GM21576 (cell line): Measurements from ENCODE around the gene TBXA2R.
"Not testable (repeated sequence)": the region's sequence is repeated elsewhere in the genome, so short reads cannot be mapped to it uniquely, and the experiment has no call there.

Source experiments
- ATAC-seq: cut with Tn5 transposase; IDR thresholded peaks from one replicate; pipeline ENCODE4 v1.9.1; 2021; ENCODE audit warnings: mild to moderate bottlenecking, moderate library complexity; ENCODE audit not compliant: unreplicated experiment

Gene TBXA2R

DNA sequence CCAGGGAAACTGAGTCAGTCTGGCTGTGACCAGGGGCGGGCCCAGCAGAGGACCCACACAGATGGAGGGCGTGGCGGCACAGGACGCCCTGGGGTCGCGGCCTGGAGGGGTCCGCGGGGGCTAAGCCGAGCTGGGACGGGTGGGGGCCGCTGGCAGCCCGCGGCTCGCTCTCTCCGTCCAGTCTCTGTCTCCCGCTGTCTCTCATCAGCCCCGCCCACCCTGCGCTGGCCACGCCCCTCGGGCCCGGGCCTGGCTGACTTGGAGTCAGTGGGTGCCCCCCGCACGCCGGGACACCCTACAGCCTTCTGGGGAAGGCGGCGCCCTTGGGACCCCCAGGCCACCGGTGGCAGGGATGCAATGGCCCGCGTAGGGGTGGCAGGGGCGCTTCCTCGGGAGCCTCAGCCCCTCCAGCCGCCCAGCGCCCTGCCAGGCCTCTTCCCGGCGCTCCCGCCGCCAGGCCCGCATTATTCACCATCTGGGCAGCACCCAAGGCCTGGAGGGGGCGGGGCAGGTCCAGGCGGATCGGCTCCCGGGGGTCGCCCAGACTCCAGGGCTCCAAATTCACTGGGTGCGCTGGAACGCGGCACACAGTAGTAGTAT is at the start of gene TBXA2R:
TSS of gene TBXA2R (minus strand) at position 186 of the 600 bp plus-strand sequence. CDS start 6,241 bp downstream, outside the sequence.
- ATAC-seq: no peak

DNA sequence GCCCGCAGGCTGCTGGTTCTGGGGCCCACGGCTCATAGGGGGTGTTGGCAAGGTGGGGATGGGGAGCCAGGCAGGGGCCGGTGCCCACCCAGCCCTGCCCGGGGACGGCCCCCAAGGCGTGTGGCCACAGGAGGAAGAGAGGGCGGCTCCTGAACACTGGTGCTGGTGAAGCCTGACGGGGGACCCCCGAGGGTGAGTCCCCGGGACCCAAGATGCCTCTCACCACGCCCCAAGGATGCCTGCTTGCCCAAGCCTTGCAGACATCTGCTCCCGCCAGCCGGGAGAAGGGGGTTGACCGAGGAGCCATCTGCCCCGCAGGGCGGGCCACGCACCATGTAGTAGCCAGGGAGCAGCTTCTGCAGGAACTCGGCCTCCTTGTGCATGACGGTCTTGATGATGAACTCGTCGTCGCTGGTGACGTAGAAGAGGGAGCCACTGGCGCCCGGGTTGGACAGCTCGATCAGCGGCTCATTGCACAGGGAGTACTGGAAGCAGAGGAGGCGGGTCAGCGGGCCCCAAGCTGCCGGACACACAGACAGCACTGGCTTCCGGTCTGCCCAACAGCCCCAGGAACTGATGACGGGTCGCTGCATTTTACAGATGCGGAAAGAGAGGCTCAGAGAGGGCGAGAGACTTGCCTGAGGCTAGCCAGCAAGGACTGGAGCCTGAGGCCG is 49.5 kb upstream of the TBXA2R start:
- no peak for ATAC-seq

DNA sequence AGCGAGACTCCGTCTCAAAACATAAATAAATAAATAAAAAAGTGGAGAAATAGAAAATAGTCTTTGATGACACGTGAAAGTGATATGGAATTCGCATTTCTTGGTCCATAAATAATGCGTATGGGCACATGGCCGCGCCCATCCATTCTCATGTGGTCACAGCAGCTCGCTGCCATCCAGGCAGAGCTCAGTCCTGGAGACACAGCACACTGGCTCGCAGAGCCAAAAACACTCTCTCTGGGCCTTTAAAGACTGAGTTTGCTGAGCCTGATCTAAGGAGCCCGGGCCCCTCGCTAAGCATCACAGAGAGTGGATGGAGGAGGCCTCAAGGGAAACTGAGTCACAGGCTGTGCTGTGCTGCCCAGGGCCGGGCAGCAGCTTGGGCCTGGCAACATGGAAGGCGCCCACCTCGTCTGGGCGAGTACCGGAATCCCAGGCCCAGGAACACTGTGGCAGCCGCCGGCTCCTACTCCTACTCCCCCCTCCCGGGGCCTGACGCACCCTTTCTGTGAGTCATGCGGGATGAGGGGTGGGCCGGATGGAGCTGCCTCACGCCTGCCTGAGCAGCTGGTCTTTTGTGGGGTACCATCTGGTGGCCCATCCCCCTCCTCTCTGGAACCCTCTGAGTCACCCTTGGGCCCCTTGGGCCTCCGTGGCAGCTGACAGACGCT is 48.9 kb upstream of the TBXA2R start:
- no peak for ATAC-seq

DNA sequence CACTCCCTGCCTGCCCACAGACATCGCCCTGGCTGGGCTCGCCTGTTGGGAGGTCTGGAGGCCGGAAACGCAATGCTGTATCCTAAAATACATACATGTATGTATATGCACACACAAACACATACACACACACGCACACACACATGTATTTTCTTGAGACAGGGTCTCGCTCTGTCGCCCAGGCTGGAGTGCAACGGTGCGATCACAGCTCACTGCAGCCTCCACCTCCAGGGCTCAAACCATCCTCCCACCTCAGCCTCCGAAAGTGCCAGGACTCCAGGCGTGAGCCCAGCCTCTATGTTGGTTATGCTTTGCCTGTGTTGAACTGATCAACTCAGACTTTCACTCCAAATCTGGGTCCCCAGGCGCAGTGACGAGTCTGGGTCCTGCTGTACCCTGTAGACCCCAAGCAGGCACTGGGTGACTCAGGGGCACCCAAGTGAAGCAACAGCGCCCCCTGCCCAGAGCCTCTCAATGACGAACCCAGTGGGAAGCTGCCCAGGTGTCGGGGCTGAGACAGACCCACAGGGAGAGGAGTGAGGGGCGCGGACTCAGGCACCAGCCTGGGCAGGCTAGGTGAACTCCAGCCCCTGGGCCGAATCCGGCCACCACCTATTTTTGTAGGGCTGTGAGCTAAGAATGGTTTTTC is 47.3 kb upstream of the TBXA2R start:
- no peak for ATAC-seq

DNA sequence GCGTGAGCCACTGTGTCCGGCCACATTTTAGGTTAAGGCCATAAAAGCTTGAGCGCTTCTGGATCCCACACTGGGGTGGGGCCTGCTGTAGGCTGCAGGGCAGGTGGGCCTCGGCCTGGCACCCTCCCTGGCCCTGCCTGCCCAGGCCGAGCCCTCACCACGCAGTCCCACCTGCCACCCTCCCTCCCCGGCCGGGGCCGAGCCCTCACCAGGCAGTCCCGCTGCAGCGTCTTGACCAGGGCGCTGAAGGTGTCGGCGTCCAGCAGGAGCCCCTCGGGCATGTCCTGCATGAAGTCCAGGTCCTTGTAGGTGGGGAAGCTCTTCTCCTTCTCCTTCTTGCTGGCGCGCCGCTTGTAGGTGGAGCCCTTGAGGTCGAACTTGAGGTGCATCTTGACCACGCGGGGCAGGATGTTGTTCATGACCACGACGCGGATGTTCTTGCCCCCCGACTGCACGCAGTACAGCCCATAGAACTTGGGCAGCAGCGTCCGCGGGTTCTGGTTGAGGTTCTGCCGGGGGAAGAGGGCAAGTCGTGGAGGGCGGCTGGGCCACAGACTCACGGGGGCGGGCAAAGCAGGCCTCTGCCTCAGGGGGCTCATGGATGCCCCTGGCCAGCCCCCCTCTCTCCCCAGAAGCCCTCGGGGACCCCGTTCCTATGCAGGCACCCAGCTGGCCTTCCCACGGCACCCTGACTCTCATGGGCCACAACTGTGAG is 46.6 kb upstream of the TBXA2R start:
- no peak for ATAC-seq

DNA sequence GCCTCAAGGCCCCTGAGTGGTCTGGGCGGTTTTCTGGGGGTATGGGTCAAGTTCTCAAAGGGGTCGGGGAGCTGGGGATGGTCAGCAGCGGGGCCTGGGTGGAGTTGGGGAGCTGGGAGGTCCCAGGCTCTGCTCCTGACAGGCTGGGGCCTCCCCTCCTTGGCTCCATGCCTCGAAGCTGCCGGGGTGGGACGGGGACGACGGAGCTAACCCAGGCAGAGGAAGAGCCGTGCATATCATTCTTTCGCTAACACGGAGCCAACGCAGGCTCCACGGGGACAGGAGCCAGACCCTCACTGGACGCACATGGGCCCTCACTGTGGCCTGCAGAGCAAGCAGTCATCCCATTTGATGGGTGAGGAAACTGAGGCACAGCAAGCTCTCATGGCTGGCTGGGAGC is 45.7 kb upstream of the TBXA2R start:
- ATAC-seq: no peak

DNA sequence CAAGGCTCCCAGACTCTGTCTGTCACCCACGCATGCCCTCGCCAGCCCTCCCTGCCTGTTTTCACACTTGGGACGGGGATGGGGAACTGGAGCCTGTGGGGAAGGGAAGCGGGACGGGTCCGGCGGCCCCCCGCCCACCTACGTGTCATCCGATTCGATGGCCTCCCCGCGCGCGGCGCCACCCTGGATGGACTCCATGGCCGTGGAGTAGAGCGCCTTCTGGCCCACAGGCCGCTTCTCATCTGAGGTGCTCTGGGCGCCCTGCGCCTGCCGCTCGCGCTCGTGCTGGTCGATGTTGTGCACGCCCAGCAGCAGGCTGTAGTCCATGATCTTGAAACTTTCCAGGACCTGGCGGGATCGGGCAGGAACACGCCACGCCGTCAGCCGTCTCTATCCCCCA is 45.0 kb upstream of the TBXA2R start:
- no peak for ATAC-seq

DNA sequence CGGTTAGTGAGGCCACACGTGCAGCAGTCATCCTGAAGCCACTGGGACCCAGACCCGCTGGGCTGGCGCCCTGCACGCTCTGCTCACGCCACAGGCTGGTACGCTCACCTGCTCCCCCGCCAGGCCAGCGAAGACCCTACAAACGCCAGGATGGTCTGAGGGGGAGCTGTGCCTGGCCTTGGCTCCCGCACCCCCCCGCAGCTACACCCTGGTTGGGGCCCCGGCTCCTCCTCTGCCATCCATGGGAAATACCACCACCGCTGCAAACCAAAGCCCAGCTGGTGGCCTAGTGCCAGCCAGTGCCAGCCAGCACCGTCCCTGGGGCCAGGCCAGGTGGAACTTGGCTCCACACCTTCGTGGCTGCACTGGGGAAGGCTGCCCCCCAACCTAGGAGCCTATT is 43.2 kb upstream of the TBXA2R start:
- ATAC-seq: no peak

DNA sequence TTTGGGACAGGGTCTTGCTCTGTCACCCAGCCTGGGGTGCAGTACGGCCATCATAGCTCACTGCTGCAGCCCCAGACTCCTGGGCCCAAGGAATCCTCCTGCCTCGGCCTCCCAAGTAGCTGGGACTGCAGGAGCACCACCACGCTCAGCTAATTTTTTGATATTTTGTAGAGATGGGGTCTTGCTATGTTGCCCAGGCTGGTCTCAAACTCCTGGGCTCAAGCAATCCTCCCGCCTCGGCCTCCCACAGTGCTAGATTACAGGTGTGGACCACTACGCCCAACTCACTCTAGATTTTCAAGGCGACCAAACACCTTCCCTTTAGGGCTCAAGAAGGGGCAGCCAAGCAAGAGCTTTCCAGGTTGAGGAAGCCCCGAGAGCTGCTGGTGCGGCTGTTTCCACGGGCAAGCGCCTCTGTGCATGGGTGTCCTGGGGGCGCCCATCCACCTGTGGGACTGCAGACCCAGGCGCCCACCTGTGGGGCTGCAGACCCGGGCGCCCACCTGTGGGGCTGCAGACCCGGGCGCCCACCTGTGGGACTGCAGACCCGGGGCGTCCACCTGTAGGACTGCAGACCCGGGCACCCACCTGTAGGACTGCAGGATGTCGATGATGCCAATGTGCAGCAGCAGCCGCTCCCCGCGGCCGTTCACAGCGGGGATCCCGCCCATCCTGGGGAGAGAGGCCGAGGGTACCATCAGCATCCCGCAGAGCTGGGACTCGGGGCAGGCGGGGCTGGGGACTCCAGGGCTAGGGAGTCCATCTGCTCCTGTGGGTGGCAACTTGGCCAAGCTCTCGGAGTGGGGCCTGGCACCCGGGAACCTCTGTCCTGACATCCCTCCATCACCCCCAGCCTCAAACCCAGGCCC is 41.6 kb upstream of the TBXA2R start:
- ATAC-seq: no peak

DNA sequence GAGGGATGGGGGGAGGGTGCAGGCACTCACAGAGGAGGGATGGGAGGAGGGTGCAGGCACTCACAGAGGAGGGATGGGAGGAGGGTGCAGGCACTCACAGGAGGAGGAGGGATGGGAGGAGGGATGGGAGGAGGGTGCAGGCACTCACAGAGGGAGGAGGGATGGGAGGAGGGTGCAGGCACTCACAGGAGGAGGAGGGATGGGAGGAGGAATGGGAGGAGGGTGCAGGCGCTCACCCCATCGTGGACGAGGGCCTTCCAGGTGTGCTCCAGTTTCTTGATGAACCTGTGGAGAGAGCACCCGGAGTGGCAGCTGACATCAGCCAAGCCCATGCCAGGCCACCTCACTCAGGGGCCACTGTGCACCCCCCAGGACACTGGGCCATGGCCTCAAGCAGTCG is 40.4 kb upstream of the TBXA2R start:
- not testable (repeated sequence) for ATAC-seq

DNA sequence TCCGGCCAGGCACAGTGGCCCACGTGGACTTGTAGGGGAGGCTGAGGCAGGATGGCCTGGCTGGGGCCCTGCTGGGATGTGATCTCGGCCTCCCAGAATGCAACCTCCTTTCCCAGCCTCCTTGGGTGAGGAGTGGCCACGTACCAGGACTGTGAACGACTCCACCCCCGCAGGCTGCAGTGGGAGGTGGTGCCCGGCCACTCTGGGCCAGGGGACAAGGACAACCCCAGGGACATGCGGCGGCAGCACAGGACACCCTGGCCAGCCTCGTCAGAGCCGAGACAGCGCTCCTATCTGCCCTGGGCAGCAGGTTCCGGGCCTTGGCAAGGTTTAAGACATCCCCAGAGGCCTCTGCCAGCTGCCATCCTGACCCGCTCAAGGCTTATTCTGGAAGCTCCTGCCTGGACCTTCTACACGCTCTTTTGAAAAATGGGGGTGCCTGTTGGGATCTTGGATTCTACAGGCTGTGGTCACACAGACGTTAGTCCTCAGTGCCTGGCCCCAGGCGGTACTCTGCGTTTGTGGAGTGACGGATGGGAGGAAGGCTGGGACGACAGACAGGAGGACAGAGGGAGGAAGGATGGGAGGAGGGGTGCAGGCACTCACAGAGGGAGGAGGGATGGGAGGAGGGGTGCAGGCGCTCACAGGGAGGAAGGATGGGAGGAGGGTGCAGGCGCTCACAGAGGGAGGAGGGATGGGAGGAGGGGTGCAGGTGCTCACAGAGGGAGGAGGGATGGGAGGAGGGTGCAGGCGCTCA is 39.8 kb upstream of the TBXA2R start:
- no peak for ATAC-seq

DNA sequence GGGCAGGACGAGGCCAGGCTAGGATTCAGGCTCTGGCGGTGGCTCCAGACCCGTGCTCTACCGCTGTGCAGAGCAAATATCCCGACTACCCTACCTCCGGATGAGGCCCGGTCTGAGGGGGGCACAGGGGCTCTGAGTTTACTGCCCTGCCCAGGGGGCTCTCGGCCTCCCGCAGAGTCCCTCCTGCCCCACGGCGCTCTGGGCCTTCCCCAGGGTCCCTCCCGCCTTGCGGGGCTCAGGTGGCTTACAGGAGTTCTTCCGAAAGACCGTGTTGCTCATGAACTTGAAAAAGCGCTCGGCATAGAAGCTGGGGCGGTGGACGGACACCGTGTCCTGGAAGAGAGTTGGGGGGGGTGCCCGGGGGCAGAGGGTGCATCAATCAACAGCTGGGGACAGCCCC is 39.1 kb upstream of the TBXA2R start:
- no peak for ATAC-seq

DNA sequence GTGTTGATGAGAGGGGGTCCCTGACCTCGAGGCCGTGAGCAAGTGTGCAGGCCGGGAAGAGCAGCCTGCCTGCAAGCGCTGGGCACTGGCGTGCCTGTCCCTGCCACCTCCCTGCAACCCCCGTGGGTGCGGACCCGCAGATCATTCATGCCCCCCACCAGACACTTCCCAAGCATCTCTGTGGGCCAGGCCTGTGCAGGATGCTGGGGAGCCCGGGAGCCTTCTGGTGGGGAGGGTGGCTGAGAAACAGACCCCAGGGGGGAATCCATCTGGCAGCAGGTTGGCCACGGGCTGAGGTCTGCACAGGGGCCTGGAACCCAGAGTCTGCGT is 38.4 kb upstream of the TBXA2R start:
- ATAC-seq: no peak

DNA sequence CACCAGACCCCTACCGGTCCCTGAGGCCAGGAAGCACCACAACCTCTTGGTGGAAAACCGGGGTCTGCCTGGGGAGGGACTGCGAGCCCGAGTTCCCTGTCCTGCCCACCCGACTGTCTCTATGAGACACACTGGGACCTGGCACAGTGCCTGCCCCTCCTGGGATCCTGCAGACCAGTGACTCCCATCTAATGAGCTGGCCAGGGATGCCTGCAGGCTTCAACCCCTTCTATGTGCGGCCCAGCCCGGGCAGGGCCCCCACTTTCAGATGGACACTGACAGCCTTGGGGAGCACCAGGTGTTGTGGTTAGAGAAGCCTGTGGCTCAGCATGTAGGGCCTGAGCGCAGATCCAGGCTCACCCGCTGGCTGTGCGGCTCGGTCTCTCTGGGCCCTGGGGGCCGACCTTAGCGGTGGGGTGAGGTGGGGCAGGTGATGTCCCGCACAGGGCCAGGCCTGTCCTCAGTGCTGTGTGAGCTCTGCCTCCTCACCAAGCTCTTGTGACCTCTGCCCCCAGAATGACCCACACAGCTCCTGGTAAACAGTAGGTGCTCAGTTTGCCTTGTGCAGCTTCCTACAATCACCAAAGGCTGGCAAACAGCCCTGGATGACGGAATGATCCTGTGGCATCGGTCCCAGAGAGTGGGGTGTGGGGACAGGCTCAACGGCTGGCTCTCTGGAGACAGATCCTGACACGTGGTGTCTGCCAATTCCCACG is 37.8 kb upstream of the TBXA2R start:
- no peak for ATAC-seq

DNA sequence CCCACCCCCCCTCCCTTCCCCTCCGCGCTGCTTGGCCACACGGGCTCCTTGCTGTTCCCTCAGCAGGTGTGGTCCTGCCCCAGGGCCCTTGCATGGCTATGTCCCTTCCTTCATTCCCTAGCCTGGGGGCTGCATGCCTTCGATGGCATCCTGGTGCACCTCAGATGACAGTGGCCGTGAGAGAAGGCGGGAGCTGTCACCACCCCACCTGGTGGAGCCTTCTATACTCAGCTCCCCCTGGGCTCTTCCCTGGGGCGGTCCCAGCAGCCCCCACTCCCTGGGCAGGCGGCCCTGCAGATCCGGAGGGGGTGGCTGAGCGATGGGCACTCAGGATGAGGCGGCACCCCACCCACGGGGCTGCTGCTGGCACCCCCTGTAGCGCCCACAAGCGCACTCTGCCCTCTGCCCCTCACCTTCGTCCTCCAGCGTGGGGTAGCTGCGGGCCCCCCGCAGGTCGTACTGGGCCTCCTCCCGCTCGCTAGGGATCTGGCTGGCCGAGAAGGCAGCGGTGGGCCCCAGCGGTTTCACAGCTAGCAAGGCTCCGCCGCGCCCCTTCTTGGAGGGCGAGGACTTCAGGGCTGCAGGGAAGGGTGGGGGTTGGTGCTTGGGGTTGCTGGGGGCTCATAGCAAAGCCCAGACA is 37.1 kb upstream of the TBXA2R start:
- ATAC-seq: no peak

DNA sequence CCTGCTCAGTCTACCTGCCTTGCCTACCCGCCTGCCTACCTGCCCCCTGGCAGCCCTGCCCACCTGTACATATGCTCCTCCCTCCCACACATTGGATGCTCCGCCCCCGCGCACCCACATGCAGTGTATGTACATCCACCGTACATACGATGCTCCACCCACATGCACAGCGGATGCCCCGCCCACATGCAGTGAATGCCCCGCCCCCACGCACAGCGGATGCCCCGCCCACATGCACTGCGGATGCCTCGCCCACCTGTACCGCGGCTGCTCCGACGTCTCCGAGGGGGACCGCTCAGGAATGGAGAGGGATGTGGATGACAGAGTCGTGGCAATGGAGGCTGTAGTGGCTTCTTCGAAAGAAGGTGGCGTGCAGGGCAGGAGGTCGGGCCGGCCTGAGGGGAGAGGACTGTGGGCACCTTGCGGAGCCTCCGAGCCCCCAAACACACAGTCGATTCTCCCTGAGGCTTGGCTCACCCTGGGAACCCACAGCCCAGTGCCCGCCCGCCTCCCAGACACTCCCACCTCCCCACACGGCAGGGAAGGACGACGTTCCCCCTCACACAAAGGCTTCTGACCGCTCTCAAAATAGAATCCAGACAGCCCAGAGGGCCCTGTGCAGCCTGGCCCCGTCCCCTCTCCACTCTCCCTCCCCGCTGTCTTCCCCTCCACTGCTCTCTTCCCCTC is 36.5 kb upstream of the TBXA2R start:
- no peak for ATAC-seq

DNA sequence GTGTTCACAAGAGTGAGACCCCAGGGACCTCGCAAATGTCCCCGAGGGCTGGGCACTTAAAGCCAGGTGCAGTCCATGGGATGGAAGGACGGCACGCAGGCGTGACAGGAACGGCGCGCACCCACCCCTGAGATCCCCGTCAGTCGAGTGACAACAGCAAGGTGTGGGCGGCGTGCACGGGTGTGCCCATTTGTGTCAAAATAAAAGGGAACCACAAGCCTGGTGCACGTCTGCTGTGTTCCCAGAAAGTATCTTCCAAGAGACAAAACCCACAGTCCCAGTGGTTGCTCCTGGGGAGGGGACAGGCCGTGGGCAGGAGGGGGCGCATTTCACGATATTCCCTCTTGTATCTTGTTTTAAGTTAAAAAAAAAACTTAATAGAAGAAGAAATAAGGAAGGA is 35.6 kb upstream of the TBXA2R start:
- no peak for ATAC-seq
